Neuron (in vitro differentiated cells): ENCODE measurements around the gene POLE3.
"Not testable (repeated sequence)": the region's sequence is repeated elsewhere in the genome, so short reads cannot be mapped to it uniquely, and the experiment has no call there.

Source experiments
- H2AFZ ChIP-seq: one replicate; pipeline ENCODE4 v1.6.1; 2013; ENCODE audit warnings: low read depth, mild to moderate bottlenecking, inconsistent platforms, low read length, moderate library complexity
- H3K27me3 ChIP-seq: one replicate; pipeline ENCODE4 v1.6.1; 2013; ENCODE audit warnings: low read length; ENCODE audit not compliant: insufficient read depth
- H3K36me3 ChIP-seq: one replicate; pipeline ENCODE4 v1.6.1; 2013; ENCODE audit warnings: low read length; ENCODE audit not compliant: insufficient read depth
- H3K4me1 ChIP-seq: one replicate; pipeline ENCODE4 v1.6.1; 2013; ENCODE audit warnings: low read length; ENCODE audit not compliant: insufficient read depth
- H3K4me3 ChIP-seq: 2 replicates; pipeline ENCODE4 v1.5.1; 2013; ENCODE audit warnings: mild to moderate bottlenecking, low read length, moderate library complexity
- H3K9me3 ChIP-seq: one replicate; pipeline ENCODE4 v1.6.1; 2013; ENCODE audit warnings: low read length

POLE3 gene

GRCh38 chr9:113426701-113427100, 16.2 kb upstream of the POLE3 start:
- H3K4me3 ChIP-seq: no peak overlapping the region
- no peaks in the 10 kb centered on the region for H3K27me3 ChIP-seq
- H3K4me1 ChIP-seq: peaks cover 5% of the 10 kb centered on the region
- no peaks in the 10 kb centered on the region for H3K9me3 ChIP-seq
- H2AFZ ChIP-seq: no peak overlapping the region
- no peaks in the 10 kb centered on the region for H3K36me3 ChIP-seq

GRCh38 chr9:113425072-113425471, 14.6 kb upstream of the POLE3 start:
- Histone ChIP-seq H3K36me3 (no peaks in the 10 kb centered on the region), H3K27me3 (no peaks in the 10 kb centered on the region), H3K4me1 (peaks cover 5% of the 10 kb centered on the region), H3K4me3 (no peak overlapping the region), H3K9me3 (no peaks in the 10 kb centered on the region), H2AFZ (no peak overlapping the region)

GRCh38 chr9:113421726-113422125, 11.3 kb upstream of the POLE3 start:
- Histone ChIP-seq H3K27me3 (no peaks in the 10 kb centered on the region), H3K36me3 (no peaks in the 10 kb centered on the region), H3K9me3 (no peaks in the 10 kb centered on the region), H3K4me1 (peaks cover 5% of the 10 kb centered on the region), H2AFZ (no peak overlapping the region), H3K4me3 (no peak overlapping the region)

GRCh38 chr9:113417370-113417769, 6.9 kb upstream of the POLE3 start:
- no peaks in the 10 kb centered on the region for H3K27me3 ChIP-seq
- H3K4me3 ChIP-seq: no peak overlapping the region
- no peaks in the 10 kb centered on the region for H3K9me3 ChIP-seq
- no peak overlapping the region for H2AFZ ChIP-seq
- no peaks in the 10 kb centered on the region for H3K36me3 ChIP-seq
- no peaks in the 10 kb centered on the region for H3K4me1 ChIP-seq

GRCh38 chr9:113416149-113416721, 5.8 kb upstream of the POLE3 start:
- Histone ChIP-seq H3K27me3 (no peaks in the 10 kb centered on the region), H2AFZ (no peak overlapping the region), H3K4me1 (no peaks in the 10 kb centered on the region), H3K36me3 (no peaks in the 10 kb centered on the region), H3K9me3 (no peaks in the 10 kb centered on the region), H3K4me3 (no peak overlapping the region)

- Histone ChIP-seq H3K9me3 (no peaks in the 10 kb centered on the region), H3K4me1 (peaks cover 7% of the 10 kb centered on the region), H2AFZ (peak overlapping the region; percentile 70), H3K27me3 (no peaks in the 10 kb centered on the region), H3K4me3 (peak overlapping the region; percentile 64), H3K36me3 (peaks cover 20% of the 10 kb centered on the region)
These were observed 630 bp downstream of the POLE3 start for GRCh38 chr9:113409883-113410206.

GRCh38 chr9:113409481-113409880, 994 bp downstream of the POLE3 start:
- H3K4me1 ChIP-seq: peaks cover 7% of the 10 kb centered on the region
- peak overlapping the region; percentile 70 for H2AFZ ChIP-seq
- peaks cover 20% of the 10 kb centered on the region for H3K36me3 ChIP-seq
- H3K9me3 ChIP-seq: no peaks in the 10 kb centered on the region
- peak overlapping the region; percentile 64 for H3K4me3 ChIP-seq
- no peaks in the 10 kb centered on the region for H3K27me3 ChIP-seq

- not testable (repeated sequence) for H3K4me1 ChIP-seq, H3K9me3 ChIP-seq, H2AFZ ChIP-seq, H3K27me3 ChIP-seq, H3K4me3 ChIP-seq
- H3K36me3 ChIP-seq: peaks cover 20% of the 10 kb centered on the region
These were observed 3.5 kb downstream of the POLE3 start for GRCh38 chr9:113406873-113407511.

GRCh38 chr9:113406353-113406752, 4.1 kb downstream of the POLE3 start:
- not testable (repeated sequence) for H3K27me3 ChIP-seq, H3K9me3 ChIP-seq, H2AFZ ChIP-seq, H3K4me3 ChIP-seq
- Histone ChIP-seq H3K36me3 (peaks cover 20% of the 10 kb centered on the region), H3K4me1 (peaks cover 12% of the 10 kb centered on the region)

GRCh38 chr9:113403646-113404045, 6.8 kb downstream of the POLE3 start:
- Histone ChIP-seq H2AFZ (no peak overlapping the region), H3K4me3 (no peak overlapping the region), H3K36me3 (peaks cover 17% of the 10 kb centered on the region), H3K27me3 (no peaks in the 10 kb centered on the region), H3K4me1 (peaks cover 9% of the 10 kb centered on the region), H3K9me3 (no peaks in the 10 kb centered on the region)

- Histone ChIP-seq H3K36me3 (peaks cover 3% of the 10 kb centered on the region), H3K27me3 (no peaks in the 10 kb centered on the region), H2AFZ (peak within 1 kb of the TSS; percentile 93), H3K9me3 (no peaks in the 10 kb centered on the region), H3K4me3 (peak within 1 kb of the TSS; percentile 67), H3K4me1 (peaks cover 9% of the 10 kb centered on the region)
These were observed 9.3 kb downstream of the POLE3 start, which contains the start of gene ALAD for GRCh38 chr9:113401027-113401792. TSS of gene ALAD (minus strand) at chr9:113401284. CDS start at chr9:113393559, 7,725 bp downstream.

- Histone ChIP-seq H3K4me1 (peaks cover 9% of the 10 kb centered on the region), H2AFZ (no peak overlapping the region), H3K36me3 (peaks cover 3% of the 10 kb centered on the region), H3K4me3 (peak overlapping the region; percentile 67), H3K9me3 (peaks cover 2% of the 10 kb centered on the region), H3K27me3 (no peaks in the 10 kb centered on the region)
These were observed 10.8 kb downstream of the POLE3 start for GRCh38 chr9:113399646-113400200.

GRCh38 chr9:113398796-113399195, 11.7 kb downstream of the POLE3 start:
- Histone ChIP-seq H3K36me3 (peaks cover 3% of the 10 kb centered on the region), H3K4me3 (no peak overlapping the region), H3K9me3 (peaks cover 2% of the 10 kb centered on the region), H3K27me3 (no peaks in the 10 kb centered on the region), H3K4me1 (peaks cover 9% of the 10 kb centered on the region), H2AFZ (no peak overlapping the region)
